Measurements from ENCODE around the gene ITCH. TPM values are rescaled to one million over a fixed set of nuclear protein-coding genes. Genes with fewer than 3 reads are reported as not detected.
"Not testable (repeated sequence)": the region's sequence is repeated elsewhere in the genome, so short reads cannot be mapped to it uniquely, and the experiment has no call there.

ITCH gene
- total and polyA plus RNA-seq, 11 donors = 6.0 to 49.0 (median 39.5) TPM

- intact Hi-C loops (cut with DNase I) = no loop called here
- no peak for TF ChIP-seq POLR2A (IDR thresholded peaks at IDR 0.05)
- TF ChIP-seq, protein P1, sequence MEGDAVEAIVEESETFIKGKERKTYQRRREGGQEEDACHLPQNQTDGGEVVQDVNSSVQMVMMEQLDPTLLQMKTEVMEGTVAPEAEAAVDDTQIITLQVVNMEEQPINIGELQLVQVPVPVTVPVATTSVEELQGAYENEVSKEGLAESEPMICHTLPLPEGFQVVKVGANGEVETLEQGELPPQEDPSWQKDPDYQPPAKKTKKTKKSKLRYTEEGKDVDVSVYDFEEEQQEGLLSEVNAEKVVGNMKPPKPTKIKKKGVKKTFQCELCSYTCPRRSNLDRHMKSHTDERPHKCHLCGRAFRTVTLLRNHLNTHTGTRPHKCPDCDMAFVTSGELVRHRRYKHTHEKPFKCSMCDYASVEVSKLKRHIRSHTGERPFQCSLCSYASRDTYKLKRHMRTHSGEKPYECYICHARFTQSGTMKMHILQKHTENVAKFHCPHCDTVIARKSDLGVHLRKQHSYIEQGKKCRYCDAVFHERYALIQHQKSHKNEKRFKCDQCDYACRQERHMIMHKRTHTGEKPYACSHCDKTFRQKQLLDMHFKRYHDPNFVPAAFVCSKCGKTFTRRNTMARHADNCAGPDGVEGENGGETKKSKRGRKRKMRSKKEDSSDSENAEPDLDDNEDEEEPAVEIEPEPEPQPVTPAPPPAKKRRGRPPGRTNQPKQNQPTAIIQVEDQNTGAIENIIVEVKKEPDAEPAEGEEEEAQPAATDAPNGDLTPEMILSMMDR (IDR thresholded peaks at IDR 0.05) = no peak
- Histone ChIP-seq H3K4me1 (peaks cover 0 to 20% (median 5%) of the 10 kb centered on the region in 12 donors), H3K27me3 (no peaks in the 10 kb centered on the region), H3K4me3 (no peak overlapping the region), H3K9me3 (no peaks in the 10 kb centered on the region), H3K36me3 (peaks cover 0 to 82% (median 57%) of the 10 kb centered on the region in 9 donors), H3K27ac (no peak overlapping the region)
- DNase-seq = no peak
- no peak for ATAC-seq
Observed at GRCh38 chr20:34427784-34428183, 64.7 kb downstream of the ITCH start.

DNA sequence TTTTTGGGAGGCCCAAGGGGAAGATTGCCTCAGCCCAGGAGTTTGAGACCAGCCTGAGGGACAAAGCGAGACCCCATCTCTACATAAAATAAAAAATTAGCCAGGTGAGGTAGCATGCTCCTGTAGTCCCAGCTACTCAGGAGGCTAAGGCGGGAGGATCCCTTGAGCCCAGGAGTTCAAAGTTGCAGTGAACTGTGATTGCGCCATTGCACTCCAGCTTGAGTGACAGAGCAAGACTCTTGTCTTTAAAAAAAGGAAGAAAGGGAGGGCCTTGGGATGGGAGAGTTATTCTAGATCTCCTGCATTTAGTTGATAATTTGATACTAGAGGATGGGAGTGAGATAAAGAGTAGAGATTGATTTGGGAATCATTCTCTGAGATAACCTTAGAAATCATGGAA, 68.1 kb downstream of the ITCH start:
- Histone ChIP-seq H3K4me3 (no peak overlapping the region), H3K9me3 (no peaks in the 10 kb centered on the region), H3K4me1 (peaks cover 0 to 15% (median 5%) of the 10 kb centered on the region in 12 donors), H3K27me3 (no peaks in the 10 kb centered on the region), H3K36me3 (peaks cover 0 to 56% (median 29%) of the 10 kb centered on the region in 9 donors), H3K27ac (no peak overlapping the region)
- intact Hi-C loops (cut with DNase I) = no loop called here
- DNase-seq (no peak), ATAC-seq (no peak)
- no peak for TF ChIP-seq POLR2A (IDR thresholded peaks at IDR 0.05)
- TF ChIP-seq, protein P1 (IDR thresholded peaks at IDR 0.05) = no peak
- 97 to 100% (median 98%) methylated on average over 3 of the region's 3 CpGs for WGBS, 4 donors

- DNase-seq; ATAC-seq; H3K27ac ChIP-seq; H3K9me3 ChIP-seq; H3K4me3 ChIP-seq; intact Hi-C loops (cut with DNase I); H3K27me3 ChIP-seq: not testable (repeated sequence)
- Histone ChIP-seq H3K4me1 (peaks cover 0 to 24% (median 15%) of the 10 kb centered on the region in 12 donors), H3K36me3 (peaks cover 0 to 50% (median 26%) of the 10 kb centered on the region in 9 donors)
- 93 to 99% (median 96%) methylated on average over 6 of the region's 6 CpGs for WGBS, 4 donors
Observed at GRCh38 chr20:34432663-34433062, 69.6 kb downstream of the ITCH start.

GRCh38 chr20:34433391-34433790, 70.3 kb downstream of the ITCH start:
- Histone ChIP-seq H3K36me3 (peaks cover 0 to 50% (median 22%) of the 10 kb centered on the region in 9 donors), H3K27ac (no peak overlapping the region), H3K27me3 (no peaks in the 10 kb centered on the region), H3K9me3 (no peaks in the 10 kb centered on the region), H3K4me1 (peaks cover 0 to 31% (median 18%) of the 10 kb centered on the region in 12 donors), H3K4me3 (no peak overlapping the region)
- DNase-seq (no peak), ATAC-seq (no peak)
- intact Hi-C loops (cut with DNase I) = no loop called here
- TF ChIP-seq POLR2A (IDR thresholded peaks at IDR 0.05) = no peak
- TF ChIP-seq, protein P1 (IDR thresholded peaks at IDR 0.05) = no peak
- 97 to 99% (median 97%) methylated on average over 5 of the region's 5 CpGs for WGBS, 4 donors

- no peaks in the 10 kb centered on the region for H3K27me3 ChIP-seq
- no peak overlapping the region for H3K4me3 ChIP-seq
- ATAC-seq (no peak), DNase-seq (no peak)
- peaks cover 0 to 56% (median 32%) of the 10 kb centered on the region in 9 donors for H3K36me3 ChIP-seq
- no peaks in the 10 kb centered on the region for H3K9me3 ChIP-seq
- H3K4me1 ChIP-seq = peaks cover 0 to 32% (median 18%) of the 10 kb centered on the region in 12 donors
- no peak for TF ChIP-seq POLR2A (IDR thresholded peaks at IDR 0.05)
- TF ChIP-seq, protein P1 (IDR thresholded peaks at IDR 0.05) = no peak
- H3K27ac ChIP-seq = no peak overlapping the region
- intact Hi-C loops (cut with DNase I) = no loop called here
- 88 to 98% (median 95%) methylated on average over 1 of the region's 1 CpG for WGBS, 4 donors
Observed at GRCh38 chr20:34435589-34435988, 72.5 kb downstream of the ITCH start.
